Measurements from ENCODE around the gene SUSD6. TPM values are rescaled to one million over a fixed set of nuclear protein-coding genes. Genes with fewer than 3 reads are reported as not detected.

Gene SUSD6
- total RNA-seq, 1 experiment from 2014 or later, result 21.5 TPM

DNA sequence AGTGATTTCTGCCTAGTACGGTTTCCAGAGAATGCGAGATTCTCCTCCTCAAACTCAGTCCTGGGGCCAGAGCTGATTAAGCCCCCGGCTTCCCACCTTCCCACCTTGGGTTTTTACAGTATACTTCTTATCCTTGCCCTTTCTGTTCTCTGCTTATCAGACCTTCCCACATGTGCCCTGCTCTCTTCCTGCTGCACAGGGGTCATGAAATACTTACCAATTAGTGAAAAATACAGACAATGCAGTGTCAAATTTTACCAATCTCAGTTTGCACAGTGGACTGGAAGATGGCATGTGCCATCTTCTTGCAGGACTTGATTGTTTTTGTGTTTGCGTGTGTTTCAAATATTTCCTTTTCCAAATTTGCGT, 14.7 kb downstream of the SUSD6 start:
- no peaks in the 10 kb centered on the region for H3K36me3 ChIP-seq (ENCODE audit: control insufficient read depth, insufficient read depth, low read length)
- intact Hi-C loops (cut with micrococcal nuclease; ENCODE audit: unreplicated experiment), result no loop called here
- no peaks in the 10 kb centered on the region for H3K9me3 ChIP-seq
- Mint-ChIP-seq H3K9me3 (ENCODE audit: unreplicated experiment) (no peaks in the 10 kb centered on the region), H3K27ac (ENCODE audit: unreplicated experiment) (no peak overlapping the region), H3K4me1 (ENCODE audit: low read depth, unreplicated experiment) (peaks cover 17% of the 10 kb centered on the region), H3K4me3 (ENCODE audit: unreplicated experiment) (no peak overlapping the region), H3K27me3 (ENCODE audit: insufficient read depth, unreplicated experiment) (no peaks in the 10 kb centered on the region), H3K36me3 (ENCODE audit: insufficient read depth, unreplicated experiment) (no peaks in the 10 kb centered on the region)
- peaks cover under 1% of the 10 kb centered on the region; the same call in 1 of the 2 replicates for H3K4me1 ChIP-seq
- TF ChIP-seq, protein P1, sequence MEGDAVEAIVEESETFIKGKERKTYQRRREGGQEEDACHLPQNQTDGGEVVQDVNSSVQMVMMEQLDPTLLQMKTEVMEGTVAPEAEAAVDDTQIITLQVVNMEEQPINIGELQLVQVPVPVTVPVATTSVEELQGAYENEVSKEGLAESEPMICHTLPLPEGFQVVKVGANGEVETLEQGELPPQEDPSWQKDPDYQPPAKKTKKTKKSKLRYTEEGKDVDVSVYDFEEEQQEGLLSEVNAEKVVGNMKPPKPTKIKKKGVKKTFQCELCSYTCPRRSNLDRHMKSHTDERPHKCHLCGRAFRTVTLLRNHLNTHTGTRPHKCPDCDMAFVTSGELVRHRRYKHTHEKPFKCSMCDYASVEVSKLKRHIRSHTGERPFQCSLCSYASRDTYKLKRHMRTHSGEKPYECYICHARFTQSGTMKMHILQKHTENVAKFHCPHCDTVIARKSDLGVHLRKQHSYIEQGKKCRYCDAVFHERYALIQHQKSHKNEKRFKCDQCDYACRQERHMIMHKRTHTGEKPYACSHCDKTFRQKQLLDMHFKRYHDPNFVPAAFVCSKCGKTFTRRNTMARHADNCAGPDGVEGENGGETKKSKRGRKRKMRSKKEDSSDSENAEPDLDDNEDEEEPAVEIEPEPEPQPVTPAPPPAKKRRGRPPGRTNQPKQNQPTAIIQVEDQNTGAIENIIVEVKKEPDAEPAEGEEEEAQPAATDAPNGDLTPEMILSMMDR (IDR thresholded peaks at IDR 0.05; ENCODE audit: insufficient read depth in 1 of 2, low read depth in 1 of 2, low read length in 1 of 2, severe bottlenecking in 1 of 2, unreplicated experiment in 1 of 2), result no peak
- ChIA-PET CTCF (interaction anchor here (1.1 kb wide), 1 partner anchor 13 kb away, joined by 3 read pairs; no protein-coding TSS in a partner anchor), POLR2A (no interaction called here)
- no peak for DNase-seq
- H3K27me3 ChIP-seq (replicated peaks; ENCODE audit: control insufficient read depth, insufficient read depth, low read length), result no peaks in the 10 kb centered on the region
- H3K4me3 ChIP-seq (ENCODE audit: low read depth, low read length), result no peak overlapping the region
- BruUV-seq (replicated peaks), result no TSS peak

DNA sequence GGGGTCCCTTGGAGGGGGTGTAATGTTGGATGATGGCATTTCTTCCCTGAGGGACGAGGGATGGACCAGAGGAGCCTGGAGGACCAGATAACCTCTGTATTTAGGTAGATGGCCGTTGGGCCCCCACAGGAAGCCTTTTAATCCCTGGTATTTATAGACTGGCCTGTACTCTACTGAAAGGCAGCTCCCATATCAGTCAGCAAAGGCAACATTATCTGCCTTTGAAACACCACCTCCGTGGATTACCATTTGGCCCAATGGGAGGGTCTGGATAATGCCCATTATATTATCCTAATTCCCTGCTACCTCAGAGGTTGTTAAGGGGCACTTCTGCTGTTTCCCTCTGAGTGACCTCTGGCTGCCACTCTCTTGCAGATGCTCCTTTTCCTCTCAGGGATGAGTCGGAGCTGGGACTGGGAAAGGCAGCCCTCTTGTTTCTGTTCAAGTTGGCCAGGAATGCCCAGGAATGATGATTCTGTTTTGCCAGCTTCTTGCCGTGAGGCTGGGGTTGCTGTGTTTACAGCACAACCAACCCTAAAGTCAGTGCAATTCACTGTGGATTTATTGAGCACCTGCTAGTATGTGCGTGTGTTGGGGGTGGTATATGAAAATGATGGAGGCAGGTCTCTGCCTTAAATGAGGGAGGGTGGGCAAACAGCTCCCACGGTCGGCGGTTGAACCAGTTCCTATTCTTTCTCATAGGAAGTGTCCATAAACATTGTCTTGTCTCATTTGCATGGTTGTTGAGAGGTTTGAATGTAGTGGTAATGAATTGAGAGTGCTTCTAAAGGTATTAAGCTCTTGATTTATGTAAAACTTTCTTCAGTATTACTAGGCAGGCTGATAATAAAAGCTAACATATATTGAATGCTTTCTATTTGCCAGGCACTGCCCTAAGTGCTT, 18.1 kb downstream of the SUSD6 start:
- BruUV-seq (replicated peaks), result no TSS peak
- Mint-ChIP-seq H3K36me3 (ENCODE audit: insufficient read depth, unreplicated experiment) (no peaks in the 10 kb centered on the region), H3K27ac (ENCODE audit: unreplicated experiment) (no peak overlapping the region), H3K4me1 (ENCODE audit: low read depth, unreplicated experiment) (peaks cover 48% of the 10 kb centered on the region), H3K4me3 (ENCODE audit: unreplicated experiment) (no peak overlapping the region), H3K9me3 (ENCODE audit: unreplicated experiment) (no peaks in the 10 kb centered on the region), H3K27me3 (ENCODE audit: insufficient read depth, unreplicated experiment) (no peaks in the 10 kb centered on the region)
- Histone ChIP-seq H3K4me1 (peaks cover 34% of the 10 kb centered on the region), H3K4me3 (ENCODE audit: low read depth, low read length) (no peak overlapping the region), H3K27me3 (replicated peaks; ENCODE audit: control insufficient read depth, insufficient read depth, low read length) (no peaks in the 10 kb centered on the region), H3K36me3 (ENCODE audit: control insufficient read depth, insufficient read depth, low read length) (no peaks in the 10 kb centered on the region), H3K9me3 (no peaks in the 10 kb centered on the region)
- TF ChIP-seq, protein P1 (IDR thresholded peaks at IDR 0.05; ENCODE audit: insufficient read depth in 1 of 2, low read depth in 1 of 2, low read length in 1 of 2, severe bottlenecking in 1 of 2, unreplicated experiment in 1 of 2), result no peak
- no peak for DNase-seq
- CTCF ChIA-PET, result no interaction called here
- intact Hi-C loops (cut with micrococcal nuclease; ENCODE audit: unreplicated experiment), result no loop called here
- POLR2A ChIA-PET, result no interaction called here

DNA sequence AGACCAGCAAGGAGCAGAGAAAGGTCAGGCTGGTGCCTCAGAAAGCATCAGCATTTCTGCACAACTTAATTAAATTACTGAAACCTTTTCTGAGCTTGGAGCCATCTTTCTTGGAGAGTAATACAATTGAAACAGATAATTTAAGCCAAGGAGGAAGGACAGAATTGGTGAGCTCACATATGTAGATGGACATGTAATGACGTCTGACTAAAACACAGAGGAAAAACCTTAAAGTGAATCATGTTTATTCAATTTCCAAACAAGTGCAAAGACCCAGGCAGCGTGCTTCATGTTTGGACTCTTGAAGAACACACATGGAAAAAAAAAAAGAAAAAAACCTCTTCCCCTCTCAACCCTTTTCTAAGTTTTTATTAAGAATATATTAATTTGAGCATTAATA, 19.0 kb downstream of the SUSD6 start:
- Mint-ChIP-seq H3K9me3 (ENCODE audit: unreplicated experiment) (no peaks in the 10 kb centered on the region), H3K4me3 (ENCODE audit: unreplicated experiment) (no peak overlapping the region), H3K4me1 (ENCODE audit: low read depth, unreplicated experiment) (peaks cover 48% of the 10 kb centered on the region), H3K27me3 (ENCODE audit: insufficient read depth, unreplicated experiment) (no peaks in the 10 kb centered on the region), H3K36me3 (ENCODE audit: insufficient read depth, unreplicated experiment) (no peaks in the 10 kb centered on the region), H3K27ac (ENCODE audit: unreplicated experiment) (no peak overlapping the region)
- Histone ChIP-seq H3K4me3 (ENCODE audit: low read depth, low read length) (no peak overlapping the region), H3K4me1 (peaks cover 36% of the 10 kb centered on the region), H3K36me3 (ENCODE audit: control insufficient read depth, insufficient read depth, low read length) (no peaks in the 10 kb centered on the region), H3K9me3 (no peaks in the 10 kb centered on the region), H3K27me3 (replicated peaks; ENCODE audit: control insufficient read depth, insufficient read depth, low read length) (no peaks in the 10 kb centered on the region)
- POLR2A ChIA-PET, result no interaction called here
- TF ChIP-seq, protein P1 (IDR thresholded peaks at IDR 0.05; ENCODE audit: insufficient read depth in 1 of 2, low read depth in 1 of 2, low read length in 1 of 2, severe bottlenecking in 1 of 2, unreplicated experiment in 1 of 2), result no peak
- BruUV-seq (replicated peaks), result no TSS peak
- intact Hi-C loops (cut with micrococcal nuclease; ENCODE audit: unreplicated experiment), result no loop called here
- no peak for DNase-seq
- CTCF ChIA-PET, result no interaction called here

Data from Caco-2 (cell line).